Measurements from ENCODE around the gene TIMM10.

TIMM10 gene, protein sequence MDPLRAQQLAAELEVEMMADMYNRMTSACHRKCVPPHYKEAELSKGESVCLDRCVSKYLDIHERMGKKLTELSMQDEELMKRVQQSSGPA

GRCh38 chr11:57530596-57531507, at the start of gene TIMM10:
Gene TIMM10, minus strand, starts transcription at chr11:57530754. Its CDS starts 565 bp downstream, at chr11:57530189.
- peak; percentile 99 for DNase-seq

- no peak for DNase-seq
Measured at GRCh38 chr11:57574061-57574460, 43.5 kb upstream of the TIMM10 start.

DNA sequence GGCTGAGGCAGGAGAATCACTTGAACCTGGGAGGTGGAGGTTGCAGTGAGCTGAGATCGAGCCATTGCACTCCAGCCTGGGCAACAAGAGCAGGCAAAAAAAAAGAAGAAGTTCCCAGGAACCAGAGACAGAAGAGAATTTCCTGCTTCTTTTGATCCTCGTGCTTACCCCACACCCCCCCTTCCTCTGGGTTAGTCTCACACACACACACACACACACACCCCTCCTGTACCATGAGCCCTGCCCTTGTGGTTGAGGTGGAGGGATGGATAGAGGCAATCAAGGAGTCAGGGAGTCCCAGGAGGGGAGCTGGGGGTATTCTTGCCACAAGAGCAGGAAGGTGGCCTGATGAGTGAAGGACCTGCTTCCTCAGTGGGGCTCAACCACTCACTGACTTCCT, 41.1 kb upstream of the TIMM10 start:
- DNase-seq, result peak; percentile 56

DNA sequence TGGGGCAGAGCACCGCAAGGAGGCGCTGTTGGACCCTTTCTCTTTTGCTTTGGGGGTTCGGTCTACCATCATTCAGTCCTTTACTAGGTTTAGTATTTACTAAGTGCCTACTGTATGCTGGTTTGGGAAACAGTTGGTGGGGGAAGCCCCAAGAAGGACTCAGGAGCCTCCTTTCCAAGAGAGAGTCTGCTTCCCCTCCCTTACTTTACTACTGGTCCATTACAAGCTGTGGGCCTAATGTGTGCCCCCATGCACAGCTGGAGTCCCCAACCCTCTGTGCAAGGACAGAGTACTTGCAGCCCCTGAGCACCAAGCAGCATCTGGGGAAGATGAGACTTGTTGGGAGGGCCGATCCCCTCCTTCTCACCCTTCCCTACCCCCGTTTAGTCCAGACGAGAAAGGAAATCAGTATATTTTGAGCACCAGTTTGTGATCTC, 37.8 kb upstream of the TIMM10 start:
- peak; percentile 91 for DNase-seq

GRCh38 chr11:57567515-57568329, 37.2 kb upstream of the TIMM10 start, which contains the start of gene UBE2L6:
Gene UBE2L6, minus strand, starts transcription at chr11:57567672. Its CDS starts 61 bp downstream, at chr11:57567611.
- DNase-seq, result peak; percentile 78

GRCh38 chr11:57566905-57567514, 36.5 kb upstream of the TIMM10 start:
- DNase-seq, result peak; percentile 69

- DNase-seq, result peak; percentile 93
Measured at GRCh38 chr11:57566005-57566904, 35.7 kb upstream of the TIMM10 start.

GRCh38 chr11:57562596-57562995, 32.0 kb upstream of the TIMM10 start:
- no peak for DNase-seq

GRCh38 chr11:57560146-57560545, 29.6 kb upstream of the TIMM10 start:
- no peak for DNase-seq

- no peak for DNase-seq
Measured at GRCh38 chr11:57556041-57556440, 25.5 kb upstream of the TIMM10 start.

- DNase-seq, result no peak
Measured at GRCh38 chr11:57555393-57555792, 24.8 kb upstream of the TIMM10 start.

- DNase-seq, result no peak
Measured at GRCh38 chr11:57552479-57552878, 21.9 kb upstream of the TIMM10 start.

GRCh38 chr11:57551941-57552340, 21.4 kb upstream of the TIMM10 start:
- DNase-seq, result no peak

DNA sequence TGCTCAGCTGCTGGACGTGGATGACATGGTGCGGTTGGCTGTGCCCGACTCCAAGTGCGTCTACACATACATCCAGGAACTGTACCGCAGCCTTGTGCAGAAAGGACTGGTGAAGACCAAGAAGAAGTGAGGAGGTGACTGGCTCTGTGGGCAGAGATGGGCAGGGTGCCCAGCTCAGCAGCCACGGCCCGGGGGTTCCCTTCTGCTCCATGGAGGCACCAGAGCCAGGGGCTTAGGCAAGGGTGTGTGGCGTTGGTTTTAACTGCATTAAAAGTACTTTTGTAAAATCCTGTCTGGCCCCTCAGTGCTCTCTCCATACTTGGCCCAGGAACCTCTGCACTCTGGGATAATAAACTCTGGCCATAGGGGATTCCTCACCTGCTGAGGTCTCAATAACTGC, 19.4 kb upstream of the TIMM10 start:
- DNase-seq, result no peak

DNA sequence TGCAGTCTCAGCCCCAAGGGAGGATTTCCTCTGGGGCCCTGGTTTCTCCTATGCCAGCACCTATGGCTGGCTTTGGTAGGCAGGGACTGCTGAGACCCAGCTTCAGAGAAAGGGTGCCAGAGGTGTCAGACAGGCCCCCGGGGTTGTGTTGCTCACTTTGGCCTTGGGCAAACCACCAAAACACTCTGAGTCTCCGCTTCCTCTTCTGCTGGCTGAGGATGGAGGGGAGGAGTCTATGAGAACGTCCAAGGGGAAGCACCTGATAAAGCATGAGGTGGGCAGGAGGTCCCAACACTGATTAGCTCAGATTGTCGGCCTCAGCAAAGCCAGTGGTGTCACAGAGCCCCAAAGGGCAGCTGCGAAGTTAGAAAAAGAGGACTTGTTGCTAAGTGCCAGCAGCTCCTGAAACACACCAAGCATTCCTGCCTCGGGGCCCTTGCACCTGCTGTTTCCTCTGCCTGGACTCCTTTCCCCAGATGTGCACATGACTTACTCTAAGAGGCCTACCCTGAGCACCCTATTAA, 17.4 kb upstream of the TIMM10 start:
- DNase-seq, result no peak

DNA sequence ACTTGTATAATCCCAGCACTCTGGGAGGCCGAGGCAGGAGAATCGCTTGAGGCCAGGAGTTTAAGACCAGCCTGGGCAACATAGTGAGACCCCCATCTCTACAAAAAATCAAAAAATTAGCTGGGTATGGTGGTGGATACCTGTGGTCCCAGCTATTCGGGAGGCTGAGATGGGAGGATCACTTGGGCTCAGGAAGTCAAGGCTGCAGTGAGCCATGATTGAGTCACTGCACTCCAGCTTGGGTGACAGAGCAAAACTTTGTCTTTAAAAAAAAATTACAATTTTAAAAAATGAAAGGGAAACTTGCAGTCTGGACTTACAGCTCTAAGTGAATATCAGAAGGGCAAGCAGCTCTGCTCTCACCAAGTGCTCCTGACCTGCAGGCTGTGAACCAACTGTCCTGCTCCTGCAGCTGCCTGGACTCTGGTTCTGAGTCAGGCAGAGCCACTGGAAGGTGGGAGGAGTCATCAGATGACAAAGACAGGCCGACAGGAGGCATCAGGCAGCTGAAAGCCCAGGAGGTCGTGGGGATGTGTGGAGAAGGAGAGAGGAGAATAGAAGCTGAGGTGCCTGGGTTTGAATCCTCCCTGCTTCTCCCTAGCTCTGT, 16.4 kb upstream of the TIMM10 start:
- DNase-seq, result peak; percentile 18

GRCh38 chr11:57546451-57546850, 15.9 kb upstream of the TIMM10 start:
- no peak for DNase-seq

GRCh38 chr11:57545883-57546282, 15.3 kb upstream of the TIMM10 start:
- DNase-seq, result no peak

- DNase-seq, result no peak
Measured at GRCh38 chr11:57544566-57544965, 14.0 kb upstream of the TIMM10 start.

DNA sequence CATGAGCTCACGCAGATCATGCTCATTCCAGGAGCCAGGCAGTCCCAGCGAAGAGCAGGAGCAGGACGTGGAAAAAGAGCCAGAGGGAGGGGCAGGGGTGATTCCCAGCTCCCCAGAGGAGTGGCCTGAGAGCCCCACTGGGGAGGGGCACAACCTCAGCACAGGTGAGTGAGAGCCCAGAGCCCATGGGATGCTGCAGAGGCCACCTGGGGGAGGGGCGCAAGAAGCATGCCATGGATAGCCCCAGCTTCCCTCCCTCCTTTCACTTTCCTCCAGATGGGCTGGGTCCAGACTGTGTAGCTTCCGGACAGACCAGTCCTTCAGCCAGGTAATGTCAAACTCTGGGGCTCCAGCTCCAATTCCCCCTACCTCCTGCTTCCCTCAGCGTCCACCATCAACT, 13.0 kb upstream of the TIMM10 start:
- DNase-seq, result no peak

DNA sequence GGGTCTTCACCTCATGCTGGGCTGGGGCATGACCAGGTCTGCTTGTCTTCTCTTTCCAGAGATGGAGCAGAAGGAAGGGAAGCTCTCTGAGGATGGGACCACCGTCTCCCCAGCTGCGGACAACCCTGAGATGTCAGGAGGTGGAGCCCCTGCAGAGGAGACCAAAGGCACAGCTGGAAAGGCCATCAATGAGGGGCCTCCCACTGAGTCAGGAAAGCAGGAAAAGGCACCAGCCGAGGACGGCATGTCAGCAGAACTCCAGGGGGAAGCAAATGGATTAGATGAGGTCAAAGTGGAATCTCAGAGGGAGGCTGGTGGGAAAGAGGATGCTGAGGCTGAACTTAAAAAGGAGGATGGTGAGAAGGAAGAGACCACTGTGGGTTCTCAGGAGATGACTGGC, 12.0 kb upstream of the TIMM10 start:
- no peak for DNase-seq
